ENCODE results near the gene TCP11L2.
"Not testable (repeated sequence)": the region's sequence is repeated elsewhere in the genome, so short reads cannot be mapped to it uniquely, and the experiment has no call there.

The TCP11L2 gene

GRCh38 chr12:106378788-106379187, 76.3 kb downstream of the TCP11L2 start:
- ChIA-PET CTCF (interaction anchor here (0.7 to 2.1 kb wide), 6 partner anchors 16 to 541 kb away, joined by 3 to 9 read pairs (median 4); partner anchors contain the start of gene POLR3B), POLR2A (interaction anchor here (1.1 kb wide), 1 partner anchor 21 kb away, joined by 3 read pairs; no protein-coding TSS in a partner anchor)
- no peaks in the 10 kb centered on the region for H3K4me1 ChIP-seq (ENCODE audit: control insufficient read depth, insufficient read depth, low read length)
- peaks cover 29 to 57% of the 10 kb centered on the region in 2 experiments for H3K36me3 ChIP-seq (ENCODE audit: control insufficient read depth in 2 of 2, insufficient read depth in 1 of 2, low read length in 2 of 2)
- no peak overlapping the region for H3K27ac ChIP-seq (ENCODE audit: extremely low read depth, low read depth, low read length)
- H3K4me3 ChIP-seq (ENCODE audit: low read depth, low read length) = no peak overlapping the region
- no peak for TF ChIP-seq ZNF473 (tag by site-specific recombination; IDR thresholded peaks at IDR 0.05)
- TF ChIP-seq ZNF529 (tag by site-specific recombination; IDR thresholded peaks at IDR 0.05; ENCODE audit: insufficient replicate concordance) = no peak
- no peak for TF ChIP-seq ZIC2 (tag by site-specific recombination; IDR thresholded peaks at IDR 0.05)
- no peak for TF ChIP-seq ZNF639 (tag by site-specific recombination; IDR thresholded peaks at IDR 0.05)
- no peak for TF ChIP-seq ZNF19 (tag by site-specific recombination; IDR thresholded peaks at IDR 0.05; ENCODE audit: low read depth)
- TF ChIP-seq FEZF1 (tag by site-specific recombination; IDR thresholded peaks at IDR 0.05) = no peak
- TF ChIP-seq ZNF10 (tag by site-specific recombination; IDR thresholded peaks at IDR 0.05) = no peak
- no peak for TF ChIP-seq RBAK (tag by site-specific recombination; IDR thresholded peaks at IDR 0.05)
- no peaks in the 10 kb centered on the region for H3K9me3 ChIP-seq (ENCODE audit: control insufficient read depth, insufficient read depth, low read depth, low read length)

GRCh38 chr12:106380954-106381353, 78.4 kb downstream of the TCP11L2 start:
- H3K27ac ChIP-seq (ENCODE audit: extremely low read depth, low read depth, low read length) = no peak overlapping the region
- TF ChIP-seq ZNF148 (tag by site-specific recombination; IDR thresholded peaks at IDR 0.05; ENCODE audit: borderline replicate concordance) (no peak), MEIS1 (CRISPR knock-in tag; IDR thresholded peaks at IDR 0.05; ENCODE audit: borderline replicate concordance) (no peak), ZNF302 (tag by site-specific recombination; IDR thresholded peaks at IDR 0.05; ENCODE audit: low read depth) (no peak), ZNF558 (tag by site-specific recombination; IDR thresholded peaks at IDR 0.05) (no peak), ZNF776 (tag by site-specific recombination; IDR thresholded peaks at IDR 0.05; ENCODE audit: borderline replicate concordance) (no peak), ZNF704 (tag by site-specific recombination; IDR thresholded peaks at IDR 0.05) (no peak), SP7 (tag by site-specific recombination; IDR thresholded peaks at IDR 0.05) (no peak), ZSCAN16 (tag by site-specific recombination; IDR thresholded peaks at IDR 0.05) (no peak), ZBTB1 (tag by site-specific recombination; IDR thresholded peaks at IDR 0.05) (no peak), ZNF341 (tag by site-specific recombination; IDR thresholded peaks at IDR 0.05; ENCODE audit: low read depth) (no peak)
- no peaks in the 10 kb centered on the region for H3K9me3 ChIP-seq (ENCODE audit: control insufficient read depth, insufficient read depth, low read depth, low read length)
- peaks cover 32 to 57% of the 10 kb centered on the region in 2 experiments for H3K36me3 ChIP-seq (ENCODE audit: control insufficient read depth in 2 of 2, insufficient read depth in 1 of 2, low read length in 2 of 2)
- POLR2A ChIA-PET = no interaction called here
- CTCF ChIA-PET = interaction anchor here (0.6 to 2.1 kb wide), 5 partner anchors 154 to 538 kb away, joined by 3 to 9 read pairs (median 3); no protein-coding TSS in a partner anchor
- no peak overlapping the region for H3K4me3 ChIP-seq (ENCODE audit: low read depth, low read length)
- H3K4me1 ChIP-seq (ENCODE audit: control insufficient read depth, insufficient read depth, low read length) = no peaks in the 10 kb centered on the region

GRCh38 chr12:106381866-106382265, 79.3 kb downstream of the TCP11L2 start:
- H3K4me1 ChIP-seq (ENCODE audit: control insufficient read depth, insufficient read depth, low read length); H3K27ac ChIP-seq (ENCODE audit: extremely low read depth, low read depth, low read length); POLR2A ChIA-PET; CTCF ChIA-PET; H3K9me3 ChIP-seq (ENCODE audit: control insufficient read depth, insufficient read depth, low read depth, low read length); H3K4me3 ChIP-seq (ENCODE audit: low read depth, low read length): not testable (repeated sequence)
- H3K36me3 ChIP-seq (ENCODE audit: control insufficient read depth in 2 of 2, insufficient read depth in 1 of 2, low read length in 2 of 2) = peaks cover 25 to 53% of the 10 kb centered on the region in 2 experiments
